Breast epithelium (tissue), 3 donors: ENCODE data around the gene COL6A2.

Experiments
- CTCF ChIP-seq, 3 donors: fragments of 450-650 bp; IDR thresholded peaks; one replicate each; pipeline ENCODE4 v1.5.1; 2016 to 2017; ENCODE audit warnings: antibody characterized with exemption in 3 of 3, mild to moderate bottlenecking in 3 of 3, moderate library complexity in 3 of 3
- POLR2A ChIP-seq: fragments of 450-650 bp; IDR thresholded peaks from one replicate; pipeline ENCODE4 v1.6.1; 2016; ENCODE audit warnings: antibody characterized with exemption, mild to moderate bottlenecking, moderate library complexity

- TF ChIP-seq POLR2A (no peak), CTCF (IDR thresholded peaks at IDR 0.05) (no peak)
These were observed 45.9 kb upstream of the COL6A2 start for GRCh38 chr21:46051821-46052675.
